ENCODE results near the gene USP32.
"Not testable (repeated sequence)": the region's sequence is repeated elsewhere in the genome, so short reads cannot be mapped to it uniquely, and the experiment has no call there.

Gene USP32

DNA sequence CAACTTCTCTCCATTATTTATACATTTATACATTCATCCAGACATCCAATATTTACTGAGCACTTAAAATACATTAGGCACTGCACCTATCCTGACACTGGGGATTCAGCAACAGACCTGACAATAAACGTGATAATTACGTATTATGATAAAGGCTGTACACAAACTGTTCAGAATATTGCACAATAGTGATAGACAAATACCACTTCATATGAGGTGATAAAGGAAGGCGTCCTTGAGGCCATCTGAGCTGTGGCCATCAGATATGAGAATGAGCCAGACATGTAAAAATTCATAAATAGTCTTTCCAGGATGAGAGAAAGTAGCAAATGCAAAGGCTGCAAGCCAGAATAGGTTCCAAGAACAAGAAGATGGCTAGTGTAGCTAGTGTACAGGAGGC lies 8.6 kb downstream of the USP32 start:
- TF ChIP-seq, protein P1, sequence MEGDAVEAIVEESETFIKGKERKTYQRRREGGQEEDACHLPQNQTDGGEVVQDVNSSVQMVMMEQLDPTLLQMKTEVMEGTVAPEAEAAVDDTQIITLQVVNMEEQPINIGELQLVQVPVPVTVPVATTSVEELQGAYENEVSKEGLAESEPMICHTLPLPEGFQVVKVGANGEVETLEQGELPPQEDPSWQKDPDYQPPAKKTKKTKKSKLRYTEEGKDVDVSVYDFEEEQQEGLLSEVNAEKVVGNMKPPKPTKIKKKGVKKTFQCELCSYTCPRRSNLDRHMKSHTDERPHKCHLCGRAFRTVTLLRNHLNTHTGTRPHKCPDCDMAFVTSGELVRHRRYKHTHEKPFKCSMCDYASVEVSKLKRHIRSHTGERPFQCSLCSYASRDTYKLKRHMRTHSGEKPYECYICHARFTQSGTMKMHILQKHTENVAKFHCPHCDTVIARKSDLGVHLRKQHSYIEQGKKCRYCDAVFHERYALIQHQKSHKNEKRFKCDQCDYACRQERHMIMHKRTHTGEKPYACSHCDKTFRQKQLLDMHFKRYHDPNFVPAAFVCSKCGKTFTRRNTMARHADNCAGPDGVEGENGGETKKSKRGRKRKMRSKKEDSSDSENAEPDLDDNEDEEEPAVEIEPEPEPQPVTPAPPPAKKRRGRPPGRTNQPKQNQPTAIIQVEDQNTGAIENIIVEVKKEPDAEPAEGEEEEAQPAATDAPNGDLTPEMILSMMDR (IDR thresholded peaks at IDR 0.05; ENCODE audit: control insufficient read depth, insufficient read depth, low read depth, low read length, missing control alignments), result no peak
- no peak overlapping the region for H3K4me3 ChIP-seq (ENCODE audit: control insufficient read depth, low read depth, low read length)
- DNase-seq (ENCODE audit: low read depth), result no peak

- no peak overlapping the region for H3K4me3 ChIP-seq (ENCODE audit: control insufficient read depth, low read depth, low read length)
- no peak for DNase-seq (ENCODE audit: low read depth)
- TF ChIP-seq, protein P1 (IDR thresholded peaks at IDR 0.05; ENCODE audit: control insufficient read depth, insufficient read depth, low read depth, low read length, missing control alignments), result no peak
Observed at GRCh38 chr17:60381958-60382357, 10.0 kb downstream of the USP32 start.

DNA sequence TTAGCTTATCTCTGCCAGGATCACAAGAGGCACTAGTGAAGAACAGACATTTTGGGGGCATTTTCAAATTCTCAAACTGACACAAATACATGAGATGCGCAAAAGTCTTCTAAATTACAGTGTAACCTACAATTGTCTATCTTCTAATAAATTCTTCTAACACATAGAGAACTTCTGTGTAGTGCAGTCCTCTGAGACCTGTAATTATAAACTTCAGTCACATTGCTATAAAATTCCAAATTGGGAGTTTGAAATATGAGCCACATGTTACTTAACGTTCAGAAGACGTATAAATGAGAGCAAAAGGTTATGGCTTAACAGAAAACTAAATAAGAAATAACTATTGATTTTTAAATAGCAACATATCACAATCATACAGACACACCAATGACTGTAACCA lies 12.5 kb downstream of the USP32 start:
- not testable (repeated sequence) for H3K4me3 ChIP-seq (ENCODE audit: control insufficient read depth, low read depth, low read length); DNase-seq (ENCODE audit: low read depth)

DNA sequence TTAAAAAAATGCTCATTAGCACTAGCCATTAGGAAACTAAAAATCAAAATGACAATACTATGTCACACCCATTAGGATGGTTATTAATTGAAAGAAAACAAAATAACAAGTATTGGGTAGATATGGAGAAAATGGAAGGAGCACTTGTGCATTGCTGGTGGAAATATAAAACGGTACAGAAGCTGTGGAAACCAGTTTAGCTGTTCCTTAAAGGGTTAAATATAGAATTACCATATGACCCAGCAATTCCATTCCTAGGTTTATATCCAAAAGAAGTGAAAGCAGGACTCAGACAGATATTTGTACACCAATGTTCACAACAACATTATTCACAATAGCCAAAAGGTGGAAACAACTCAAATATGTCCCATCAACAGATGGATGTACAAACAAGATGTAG lies 13.7 kb downstream of the USP32 start:
- DNase-seq (ENCODE audit: low read depth); H3K4me3 ChIP-seq (ENCODE audit: control insufficient read depth, low read depth, low read length): not testable (repeated sequence)

DNA sequence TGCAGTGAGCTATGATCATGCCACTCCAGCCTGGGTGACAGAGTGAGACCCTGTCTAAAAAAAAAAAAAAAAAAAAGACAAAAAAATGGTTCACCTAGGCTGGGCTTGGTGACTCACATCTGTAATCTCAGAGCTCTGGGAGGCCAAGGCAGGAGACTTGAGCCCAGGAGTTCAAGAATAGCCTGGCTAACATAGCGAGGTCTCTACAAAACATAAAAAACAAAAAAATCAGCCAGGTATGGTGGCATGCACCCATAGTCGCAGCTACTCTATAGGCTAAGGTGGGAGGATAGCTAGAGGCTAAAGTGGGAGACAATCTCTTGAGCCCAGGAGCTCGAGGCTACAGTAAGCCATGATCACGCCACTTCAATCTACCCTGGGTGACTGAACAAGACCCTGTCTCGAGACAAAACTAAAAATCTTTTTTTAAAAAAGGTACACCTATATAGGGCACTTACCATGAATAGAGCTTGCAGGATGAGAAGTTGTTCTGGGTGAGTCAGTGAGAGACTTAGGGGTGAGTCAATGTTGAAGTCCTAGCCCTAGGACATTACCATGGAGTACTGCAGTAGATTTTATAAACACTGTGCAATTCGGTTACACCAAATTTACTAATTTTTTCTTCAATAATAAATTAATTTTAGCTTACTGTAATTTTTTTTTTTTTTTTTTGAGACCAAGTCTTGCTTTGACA lies 19.0 kb downstream of the USP32 start:
- no peak for DNase-seq (ENCODE audit: low read depth)
- TF ChIP-seq, protein P1 (IDR thresholded peaks at IDR 0.05; ENCODE audit: control insufficient read depth, insufficient read depth, low read depth, low read length, missing control alignments), result no peak
- H3K4me3 ChIP-seq (ENCODE audit: control insufficient read depth, low read depth, low read length), result no peak overlapping the region

- TF ChIP-seq, protein P1 (IDR thresholded peaks at IDR 0.05; ENCODE audit: control insufficient read depth, insufficient read depth, low read depth, low read length, missing control alignments), result no peak
- no peak overlapping the region for H3K4me3 ChIP-seq (ENCODE audit: control insufficient read depth, low read depth, low read length)
- no peak for DNase-seq (ENCODE audit: low read depth)
Observed at GRCh38 chr17:60371818-60372510, 20.0 kb downstream of the USP32 start.

DNA sequence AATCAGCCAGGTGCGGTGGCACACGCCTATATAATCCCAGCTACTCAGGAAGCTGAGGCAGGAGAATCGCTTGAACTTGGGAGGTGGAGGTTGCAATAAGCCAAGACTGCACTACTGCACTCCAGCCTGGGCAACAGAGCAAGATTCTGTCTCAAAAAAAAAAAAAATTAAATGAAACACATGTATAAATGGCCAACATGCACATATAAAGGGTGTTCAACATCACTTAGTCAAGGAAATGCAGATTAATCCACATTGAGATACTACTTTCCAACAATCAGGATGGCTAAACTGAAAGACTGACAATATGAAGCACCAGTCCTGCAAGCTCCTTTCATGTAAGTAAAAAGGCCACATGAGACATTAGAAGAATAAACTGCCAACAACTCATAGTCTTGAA lies 20.5 kb downstream of the USP32 start:
- TF ChIP-seq, protein P1 (IDR thresholded peaks at IDR 0.05; ENCODE audit: control insufficient read depth, insufficient read depth, low read depth, low read length, missing control alignments), result no peak
- no peak for DNase-seq (ENCODE audit: low read depth)
- no peak overlapping the region for H3K4me3 ChIP-seq (ENCODE audit: control insufficient read depth, low read depth, low read length)

Data from AG09309 (cell line).